ENCODE results near the gene OBSL1.

- TF ChIP-seq EZH2 (IDR thresholded peaks at IDR 0.05; ENCODE audit: borderline replicate concordance, low read length), result no peak
- TF ChIP-seq CTCF (conservative IDR thresholded peaks at IDR 0.05 in 1 of 2, IDR thresholded peaks at IDR 0.05 in 1 of 2; ENCODE audit: extremely low read depth in 1 of 2, insufficient read depth in 1 of 2, low read depth in 1 of 2, low read length in 2 of 2), result no peak
Observed at GRCh38 chr2:219539926-219540678, 31.2 kb downstream of the OBSL1 start.

Measured in mammary epithelial cell (primary cell).